Neuronal stem cell (in vitro differentiated cells): Measurements from ENCODE around the gene ANKEF1.

Experiments used
- DNase-seq: peaks from one replicate; pipeline ENCODE4 v3.0.0-alpha.2; 2013; ENCODE audit warnings: low spot score
- H2AFZ ChIP-seq: one replicate; pipeline ENCODE4 v1.6.1; 2013; ENCODE audit warnings: mild to moderate bottlenecking, low read length, inconsistent platforms
- H2AK5ac ChIP-seq: 2 replicates; pipeline ENCODE4 v1.6.1; 2013; ENCODE audit warnings: low read depth, mild to moderate bottlenecking, inconsistent platforms, low read length, moderate library complexity, mixed read lengths
- H2BK120ac ChIP-seq: 2 replicates; pipeline ENCODE4 v1.6.1; 2013; ENCODE audit warnings: low read depth, mild to moderate bottlenecking, inconsistent platforms, low read length, moderate library complexity, mixed read lengths
- H2BK12ac ChIP-seq: one replicate; pipeline ENCODE4 v1.6.1; 2013; ENCODE audit warnings: low read length, inconsistent platforms
- H2BK15ac ChIP-seq: 2 replicates; pipeline ENCODE4 v1.6.1; 2013; ENCODE audit warnings: mild to moderate bottlenecking, low read length, inconsistent platforms, mixed read lengths
- H2BK5ac ChIP-seq: one replicate; pipeline ENCODE4 v1.6.1; 2013; ENCODE audit warnings: inconsistent platforms, mild to moderate bottlenecking, low read length, moderate library complexity
- H3K14ac ChIP-seq: one replicate; pipeline ENCODE4 v1.6.1; 2013; ENCODE audit warnings: low read length, inconsistent platforms
- H3K18ac ChIP-seq: 2 replicates; pipeline ENCODE4 v1.6.1; 2013; ENCODE audit warnings: low read length, inconsistent platforms
- H3K23ac ChIP-seq: 2 replicates; pipeline ENCODE4 v1.6.1; 2013; ENCODE audit warnings: low read depth, mild to moderate bottlenecking, mixed read lengths, low read length, inconsistent platforms; ENCODE audit not compliant: poor library complexity
- H3K27ac ChIP-seq: replicated peaks from 3 replicates; pipeline ENCODE4 v1.5.1; 2013; ENCODE audit warnings: low read length, inconsistent platforms
- H3K27me3 ChIP-seq, 3 experiments: 2 replicates each; pipeline ENCODE4 v1.6.1; 2013; ENCODE audit warnings: low read length in 3 of 3, mild to moderate bottlenecking in 2 of 3, inconsistent platforms in 1 of 3, low read depth in 1 of 3, mixed read lengths in 1 of 3, moderate library complexity in 1 of 3; ENCODE audit not compliant: control insufficient read depth in 3 of 3, insufficient read depth in 3 of 3
- H3K36me3 ChIP-seq, 2 donors: replicated peaks in 1 of 2; 2 replicates each; pipeline ENCODE4 v1.6.1; 2013; ENCODE audit warnings: low read length in 2 of 2; ENCODE audit not compliant: control insufficient read depth in 2 of 2, insufficient read depth in 2 of 2
- H3K4ac ChIP-seq: 2 replicates; pipeline ENCODE4 v1.6.1; 2013; ENCODE audit warnings: inconsistent platforms, mild to moderate bottlenecking, low read length, moderate library complexity
- H3K4me1 ChIP-seq, 2 donors: 1 replicate in 1 of 2; 2 replicates in 1 of 2; pipeline ENCODE4 v1.6.1; 2013; ENCODE audit warnings: low read length in 2 of 2, low read depth in 1 of 2; ENCODE audit not compliant: control insufficient read depth in 2 of 2, insufficient read depth in 1 of 2
- H3K4me2 ChIP-seq: one replicate; pipeline ENCODE4 v1.6.1; 2013; ENCODE audit warnings: mild to moderate bottlenecking, low read length, inconsistent platforms; ENCODE audit not compliant: insufficient read depth, poor library complexity, severe bottlenecking
- H3K4me3 ChIP-seq, 2 donors: 2 replicates each; pipeline ENCODE4 v1.5.1; 2013; ENCODE audit warnings: low read length in 2 of 2, mild to moderate bottlenecking in 2 of 2, inconsistent platforms in 1 of 2, moderate library complexity in 1 of 2
- H3K79me1 ChIP-seq: one replicate; pipeline ENCODE4 v1.6.1; 2013; ENCODE audit warnings: low read depth, mild to moderate bottlenecking, inconsistent platforms, low read length, moderate library complexity
- H3K9ac ChIP-seq: one replicate; pipeline ENCODE4 v1.6.1; 2013; ENCODE audit warnings: mild to moderate bottlenecking, low read depth, low read length, inconsistent platforms; ENCODE audit not compliant: poor library complexity
- H3K9me3 ChIP-seq, 2 donors: replicated peaks in 1 of 2; 2 replicates each; pipeline versions ENCODE3 to v1.6.1; 2013; ENCODE audit warnings: low read length in 2 of 2, mild to moderate bottlenecking in 2 of 2, inconsistent platforms in 1 of 2, low read depth in 1 of 2, mixed read lengths in 1 of 2, moderate library complexity in 1 of 2; ENCODE audit not compliant: control insufficient read depth in 2 of 2, insufficient read depth in 1 of 2
- H4K8ac ChIP-seq: one replicate; pipeline ENCODE4 v1.6.1; 2013; ENCODE audit warnings: low read depth, mild to moderate bottlenecking, inconsistent platforms, low read length, moderate library complexity
- H4K91ac ChIP-seq: one replicate; pipeline ENCODE4 v1.6.1; 2013; ENCODE audit warnings: low read length, low read depth, mild to moderate bottlenecking, inconsistent platforms; ENCODE audit not compliant: poor library complexity
- WGBS, 2 donors: extraction: QIAGEN DNeasy Blood & Tissue Kit; methylation state at CpG; one replicate each; pipeline ENCODE4 v1.1.7; 2013; ENCODE audit warnings: missing lambda C conversion rate in 2 of 2, mixed read lengths in 1 of 2; ENCODE audit not compliant: insufficient read length in 2 of 2, insufficient replicate concordance in 1 of 2; ENCODE audit errors: extremely low coverage in 2 of 2; 5-methylcytosine and 5-hydroxymethylcytosine counted together

ANKEF1 gene

GRCh38 chr20:10040070-10040975 lies 5.5 kb downstream of the ANKEF1 start:
- Histone ChIP-seq H3K18ac (no peak overlapping the region), H3K4ac (no peak overlapping the region), H4K8ac (no peak overlapping the region), H3K14ac (no peak overlapping the region), H2BK12ac (no peak overlapping the region), H3K9ac (no peak overlapping the region), H3K36me3 (no peaks in the 10 kb centered on the region), H3K9me3 (no peaks in the 10 kb centered on the region), H2BK120ac (no peak overlapping the region), H3K4me3 (no peak overlapping the region), H2BK5ac (no peak overlapping the region), H3K79me1 (no peaks in the 10 kb centered on the region), H3K23ac (no peak overlapping the region), H2AFZ (no peak overlapping the region), H3K27ac (no peak overlapping the region), H2AK5ac (no peak overlapping the region), H4K91ac (no peak overlapping the region), H3K27me3 (no peaks in the 10 kb centered on the region), H3K4me2 (no peak overlapping the region), H3K4me1 (peaks cover 0 to 2% of the 10 kb centered on the region in 2 donors), H2BK15ac (no peak overlapping the region)
- WGBS, 2 donors: no CpG with 5 or more reads among the region's 5 CpGs
- DNase-seq: no peak

DNA sequence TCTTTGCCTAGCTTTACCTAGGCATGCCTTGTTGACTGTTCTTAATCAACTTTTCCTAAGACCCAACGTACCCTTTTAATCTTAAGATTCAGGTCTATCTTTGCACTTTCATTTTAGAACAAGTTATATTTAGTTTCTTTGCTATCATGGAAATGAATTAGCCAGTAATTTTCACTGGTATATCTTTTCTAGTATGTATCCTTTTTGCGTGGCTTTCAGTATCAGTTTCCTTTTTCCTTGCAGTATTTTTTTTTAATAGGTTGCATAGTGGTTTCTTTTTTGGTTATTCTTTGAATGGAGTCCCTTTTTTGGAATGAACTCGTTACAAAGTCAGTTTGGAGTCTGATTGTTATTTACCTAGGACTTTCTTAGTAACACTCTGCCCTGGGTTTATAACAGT lies 7.3 kb downstream of the ANKEF1 start:
- Histone ChIP-seq H4K91ac (no peak overlapping the region), H3K27me3 (no peaks in the 10 kb centered on the region), H3K79me1 (no peaks in the 10 kb centered on the region), H3K18ac (no peak overlapping the region), H2BK5ac (no peak overlapping the region), H3K4ac (no peak overlapping the region), H3K14ac (no peak overlapping the region), H3K4me2 (no peak overlapping the region), H2AFZ (no peak overlapping the region), H3K36me3 (no peaks in the 10 kb centered on the region), H3K4me1 (no peaks in the 10 kb centered on the region), H3K9me3 (no peaks in the 10 kb centered on the region), H2BK12ac (no peak overlapping the region), H2BK120ac (no peak overlapping the region), H3K9ac (no peak overlapping the region), H3K27ac (no peak overlapping the region), H4K8ac (no peak overlapping the region), H2BK15ac (no peak overlapping the region), H3K4me3 (no peak overlapping the region), H2AK5ac (no peak overlapping the region), H3K23ac (no peak overlapping the region)
- WGBS, 2 donors: no CpG with 5 or more reads among the region's 3 CpGs
- DNase-seq: no peak

DNA sequence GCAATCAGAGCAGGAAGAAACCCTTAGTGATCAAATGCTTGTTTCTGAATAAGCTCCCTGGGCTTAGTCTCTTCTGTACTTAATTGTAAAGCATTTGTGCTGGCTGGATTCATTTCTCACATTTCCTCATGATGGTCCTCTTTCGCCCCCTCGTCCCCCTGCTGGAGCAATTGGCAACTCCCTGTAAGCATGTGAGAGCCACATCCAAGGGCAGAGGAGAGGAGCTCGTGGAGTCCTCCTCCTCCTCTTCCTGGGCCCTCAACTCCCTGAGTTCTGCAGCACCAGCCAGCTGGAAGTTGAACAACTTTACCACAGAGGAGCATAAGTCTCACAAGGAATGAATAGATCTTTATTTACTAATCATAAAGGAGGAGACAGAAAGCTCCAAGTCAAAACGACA lies 12.6 kb downstream of the ANKEF1 start:
- Histone ChIP-seq H2AFZ (peak overlapping the region; percentile 41), H3K79me1 (no peaks in the 10 kb centered on the region), H2BK15ac (no peak overlapping the region), H2AK5ac (no peak overlapping the region), H2BK5ac (no peak overlapping the region), H4K8ac (no peak overlapping the region), H3K9ac (no peak overlapping the region), H2BK12ac (no peak overlapping the region), H3K18ac (no peak overlapping the region), H4K91ac (no peak overlapping the region), H3K9me3 (no peaks in the 10 kb centered on the region), H2BK120ac (no peak overlapping the region), H3K4me2 (no peak overlapping the region), H3K14ac (no peak overlapping the region), H3K36me3 (no peaks in the 10 kb centered on the region), H3K23ac (no peak overlapping the region), H3K4ac (no peak overlapping the region), H3K27ac (no peak overlapping the region), H3K4me3 (no peak overlapping the region), H3K27me3 (no peaks in the 10 kb centered on the region), H3K4me1 (peaks cover 0 to 2% of the 10 kb centered on the region in 2 donors)
- no CpG with 5 or more reads among the region's 4 CpGs for WGBS, 2 donors
- peak; percentile 21 for DNase-seq

- peaks cover 0 to 2% of the 10 kb centered on the region in 2 donors for H3K4me1 ChIP-seq
- DNase-seq: no peak
- H2BK15ac ChIP-seq: no peak overlapping the region
- no peak overlapping the region for H3K23ac ChIP-seq
- no peaks in the 10 kb centered on the region for H3K36me3 ChIP-seq
- no peaks in the 10 kb centered on the region for H3K9me3 ChIP-seq
- no peak overlapping the region for H2BK12ac ChIP-seq
- no peak overlapping the region for H3K27ac ChIP-seq
- H2BK120ac ChIP-seq: no peak overlapping the region
- H4K91ac ChIP-seq: no peak overlapping the region
- H2AK5ac ChIP-seq: no peak overlapping the region
- H3K4me3 ChIP-seq: no peak overlapping the region
- H3K14ac ChIP-seq: no peak overlapping the region
- H3K9ac ChIP-seq: no peak overlapping the region
- no peak overlapping the region for H4K8ac ChIP-seq
- H3K79me1 ChIP-seq: no peaks in the 10 kb centered on the region
- no peak overlapping the region for H3K4ac ChIP-seq
- no peak overlapping the region for H2BK5ac ChIP-seq
- H2AFZ ChIP-seq: no peak overlapping the region
- no peaks in the 10 kb centered on the region for H3K27me3 ChIP-seq
- H3K18ac ChIP-seq: no peak overlapping the region
- WGBS, 2 donors: no CpG with 5 or more reads among the region's 1 CpG
- no peak overlapping the region for H3K4me2 ChIP-seq
Measured at GRCh38 chr20:10051185-10051584, 16.4 kb downstream of the ANKEF1 start.
